Left colon (tissue), 2 donors: ENCODE data around the gene NPTX1. TPM values are rescaled to one million over a fixed set of nuclear protein-coding genes. Genes with fewer than 3 reads are reported as not detected.
A peak's percentile ranks its signal among the peaks of the same experiment; 100 is the strongest.

Experiments used
- ATAC-seq: fragments of 200-7000 bp; cut with Tn5 transposase; one replicate; pipeline ENCODE4 v1.9.1; 2020; ENCODE audit warnings: mild to moderate bottlenecking, moderate library complexity
- DNase-seq, 2 donors: peaks; one replicate each; pipeline ENCODE4 v3.0.0-alpha.2; 2020
- intact Hi-C, 2 donors: fragments of 100-400 bp; cut with DNase I in 1 of 2; cut with micrococcal nuclease in 1 of 2; formaldehyde crosslinking; loops; one replicate each; pipeline versions ENCODE4 v1.11.2 to v1.14.0; 2022; cut with DNase I, micrococcal nuclease
- microRNA-seq, 2 donors: library from miRNA; unstranded; fragments of <30 nt; microRNA quantifications; one replicate each; pipeline versions ENCODE4 v1.1.0 to v1.2.0, GENCODE V29; 2020
- total RNA-seq, 2 donors: library from RNA; stranded (reverse); fragmentation: NEBNext Ultra II Directional; extraction: Animal tissue kit (Norgen Biotek cat#: 25700); gene quantifications; one replicate each; pipeline ENCODE4 v1.2.1, GENCODE V29; 2021
- donor health status: DM: no; HTN: no; CAD: no.
- donor health status: DM: yes; HTN: yes; CAD: no.

NPTX1 gene
- total RNA-seq, 2 donors from 2014 or later = 0.12 to 9.8 TPM

GRCh38 chr17:80423536-80424225, 52.7 kb downstream of the NPTX1 start:
- no peak for ATAC-seq
- no peak for DNase-seq
- intact Hi-C loops = loop anchor here in 1 of 2 donors (10.0 kb wide), 1 partner anchor 551 kb away; no protein-coding TSS in a partner anchor

GRCh38 chr17:80422981-80423380, 53.4 kb downstream of the NPTX1 start:
- DNase-seq (no peak), ATAC-seq (no peak)
- intact Hi-C loops = loop anchor here in 1 of 2 donors (10.0 kb wide), 1 partner anchor 552 kb away; no protein-coding TSS in a partner anchor

- DNase-seq (no peak), ATAC-seq (peak; percentile 32)
- intact Hi-C loops = loop anchor here in 1 of 2 donors (10.0 kb wide), 1 partner anchor 553 kb away; no protein-coding TSS in a partner anchor
These were observed 54.1 kb downstream of the NPTX1 start for GRCh38 chr17:80422276-80422675.

- intact Hi-C loops = loop anchor here in 1 of 2 donors (10.0 kb wide), 1 partner anchor 553 kb away; no protein-coding TSS in a partner anchor
- ATAC-seq = peak; percentile 12
- DNase-seq = no peak
These were observed 54.9 kb downstream of the NPTX1 start for GRCh38 chr17:80421381-80422090.

GRCh38 chr17:80419255-80419654, 57.2 kb downstream of the NPTX1 start:
- DNase-seq (no peak), ATAC-seq (no peak)

GRCh38 chr17:80418589-80418988, 57.8 kb downstream of the NPTX1 start:
- intact Hi-C loops = no loop called here
- no peak for DNase-seq
- ATAC-seq = no peak

More at GRCh38 chr17:80419255-80419654, 57.2 kb downstream of the NPTX1 start:
- intact Hi-C loops = no loop called here

Small RNAs within 50 kb of the gene (microRNA-seq; reads per million reads assigned to microRNA genes)
- 0 reads per million in 2 donors for gene MIR4730

Other genes starting within 250 kb of the NPTX1 start
- gene RNF213, start 215.8 kb downstream of the NPTX1 start, total RNA-seq = 100 to 1,000 TPM in 1 of 2 donors, 10 to 100 TPM in 1; 95.9 to 142 TPM
- 10 to 100 TPM; 23.2 to 25.5 TPM for gene ENDOV, start 61.4 kb downstream of the NPTX1 start, total RNA-seq
- 10 to 100 TPM; 33.4 to 35.7 TPM for gene RPTOR, start 68.2 kb upstream of the NPTX1 start, total RNA-seq